B cell (primary cell): ENCODE results near the gene MRPL23. TPM values are rescaled to one million over a fixed set of nuclear protein-coding genes. Genes with fewer than 3 reads are reported as not detected.

Experiments used
- ATAC-seq: fragments of 200-7000 bp; cut with Tn5 transposase; one replicate; pipeline ENCODE4 v1.10.0; 2021; ENCODE audit warnings: low read depth, mild to moderate bottlenecking, moderate number of reproducible peaks, moderate library complexity
- CTCF ChIA-PET: fragments of 350-600 bp; sonication (Branson Sonifier 250); formaldehyde crosslinking; loops from one replicate; lab custom pipeline; 2021; ENCODE audit warnings: antibody characterized with exemption, inconsistent platforms; lab: Charles Lee
- POLR2A ChIA-PET: fragments of 350-600 bp; sonication (Branson Sonifier 250); formaldehyde crosslinking; loops from one replicate; lab custom pipeline; 2021; ENCODE audit warnings: antibody characterized with exemption; lab: Charles Lee
- DNase-seq: peaks from one replicate; pipeline ENCODE4 v3.0.0; 2013
- H2AFZ ChIP-seq: 2 replicates; pipeline ENCODE4 v1.6.1; 2012; ENCODE audit warnings: mild to moderate bottlenecking, low read depth, low read length; ENCODE audit not compliant: insufficient read depth, poor library complexity, severe bottlenecking
- H3K27ac ChIP-seq, 2 donors: 1 replicate in 1 of 2; 2 replicates in 1 of 2; pipeline ENCODE4 v1.5.1; 2012 to 2013; ENCODE audit warnings: low read length in 2 of 2, mild to moderate bottlenecking in 2 of 2, moderate library complexity in 1 of 2
- H3K27me3 ChIP-seq, 4 experiments: fragments of 200-600 bp in 1 of 4; sonication (generic) in 1 of 4; replicated peaks in 1 of 4; 1 replicate in 2 of 4; 2 replicates in 2 of 4; pipeline versions ENCODE4 v1.6.1 to v1.7.0; 2013 to 2016; ENCODE audit warnings: low read length in 3 of 4, mild to moderate bottlenecking in 2 of 4, mixed read lengths in 1 of 4, moderate library complexity in 1 of 4; ENCODE audit not compliant: insufficient read depth in 4 of 4, control insufficient read depth in 3 of 4; ENCODE audit errors: control extremely low read depth in 1 of 4
- H3K36me3 ChIP-seq, 2 experiments: replicated peaks in 1 of 2; 1 replicate in 1 of 2; 2 replicates in 1 of 2; pipeline versions ENCODE4 v1.6.1 to v1.7.1; 2013; ENCODE audit warnings: low read length in 1 of 2; ENCODE audit not compliant: insufficient read depth in 2 of 2, control insufficient read depth in 1 of 2; ENCODE audit errors: control extremely low read depth in 1 of 2, extremely low read depth in 1 of 2
- H3K4me1 ChIP-seq, 2 donors: fragments of 200-600 bp in 1 of 2; sonication (generic) in 1 of 2; 1 replicate in 1 of 2; 2 replicates in 1 of 2; pipeline versions ENCODE4 v1.5.1 to v1.6.1; 2013 to 2017; ENCODE audit warnings: low read length in 2 of 2; ENCODE audit not compliant: control insufficient read depth in 2 of 2, insufficient read depth in 2 of 2
- H3K4me2 ChIP-seq: replicated peaks from 2 replicates; pipeline ENCODE3; 2012; ENCODE audit warnings: mild to moderate bottlenecking, low read depth, low read length; ENCODE audit not compliant: poor library complexity, severe bottlenecking
- H3K4me3 ChIP-seq, 5 experiments: fragments of 200-600 bp in 1 of 5; sonication (generic) in 1 of 5; 1 replicate in 3 of 5; 2 replicates in 2 of 5; pipeline versions ENCODE4 v1.5.1 to v1.7.0; 2011 to 2016; ENCODE audit warnings: low read length in 4 of 5, mild to moderate bottlenecking in 4 of 5, low read depth in 2 of 5, control low read depth in 1 of 5, moderate library complexity in 1 of 5; ENCODE audit not compliant: insufficient read depth in 1 of 5; ENCODE audit errors: control extremely low read depth in 1 of 5, extremely low read depth in 1 of 5
- H3K79me2 ChIP-seq: fragments of 200-600 bp; sonication (generic); one replicate; pipeline ENCODE4 v1.6.0; 2016; ENCODE audit warnings: low read length; ENCODE audit not compliant: control insufficient read depth, insufficient read depth
- H3K9ac ChIP-seq: fragments of 200-600 bp; sonication (generic); 2 replicates; pipeline ENCODE4 v1.6.1; 2017; ENCODE audit warnings: mild to moderate bottlenecking, low read length, moderate library complexity
- H3K9me3 ChIP-seq, 3 donors: one replicate each; pipeline versions ENCODE4 v1.6.1 to v1.7.1; 2013; ENCODE audit warnings: low read length in 2 of 3; ENCODE audit not compliant: control insufficient read depth in 2 of 3, insufficient read depth in 1 of 3; ENCODE audit errors: control extremely low read depth in 1 of 3
- H4K20me1 ChIP-seq: 2 replicates; pipeline ENCODE4 v1.6.0; 2012; ENCODE audit warnings: mild to moderate bottlenecking, low read length; ENCODE audit not compliant: insufficient read depth, control insufficient read depth, poor library complexity, severe bottlenecking
- H3K27ac Mint-ChIP-seq: one replicate; pipeline ENCODE4 v1.8.0; 2021; ENCODE audit warnings: mixed read lengths
- H3K27me3 Mint-ChIP-seq: one replicate; pipeline ENCODE4 v1.8.0; 2021; ENCODE audit warnings: mixed read lengths
- H3K4me1 Mint-ChIP-seq: one replicate; pipeline ENCODE4 v1.8.0; 2021; ENCODE audit warnings: mixed read lengths
- H3K4me3 Mint-ChIP-seq: one replicate; pipeline ENCODE4 v1.8.0; 2021; ENCODE audit warnings: mixed read lengths
- H3K9me3 Mint-ChIP-seq: one replicate; pipeline ENCODE4 v1.8.0; 2022; ENCODE audit warnings: mixed read lengths; ENCODE audit not compliant: insufficient read depth
- EZH2 ChIP-seq: IDR thresholded peaks from 2 replicates; pipeline ENCODE4 v1.6.1; 2012; ENCODE audit warnings: borderline replicate concordance, low read depth, mild to moderate bottlenecking, moderate library complexity, low read length; ENCODE audit not compliant: insufficient read depth, poor library complexity, severe bottlenecking
- WGBS: methylation state at CpG from one replicate; pipeline ENCODE4 v1.1.5; 2013; ENCODE audit warnings: missing lambda C conversion rate; ENCODE audit not compliant: insufficient coverage; 5-methylcytosine and 5-hydroxymethylcytosine counted together
- intact Hi-C: fragments of 100-400 bp; cut with micrococcal nuclease; formaldehyde crosslinking; loops from one replicate; pipeline ENCODE4 v1.10.0; 2022
- polyA plus RNA-seq: library from polyadenylated mRNA; depleted of rRNA; stranded (reverse); fragments of >200 nt; gene quantifications from 2 replicates; pipeline ENCODE4 v1.2.3, GENCODE V29; 2012
- total RNA-seq, 2 donors: library from RNA; stranded (reverse); fragments of 120-200 nt in 1 of 2; gene quantifications; 1 replicate in 1 of 2; 2 replicates in 1 of 2; pipeline versions ENCODE4 v1.2.3 to v1.2.4, GENCODE V29; 2013 to 2022
- TF ChIP-seq, protein P1 (sequence below): fragments of 200-600 bp; IDR thresholded peaks from one replicate; pipeline ENCODE4 v1.8.0; 2022; ENCODE audit warnings: antibody characterized with exemption, mild to moderate bottlenecking

Gene MRPL23
- total and polyA plus RNA-seq, 2 donors (not counting 1 experiment from before 2014, with no cell fraction given), result 47.8 to 63.2 TPM

DNA sequence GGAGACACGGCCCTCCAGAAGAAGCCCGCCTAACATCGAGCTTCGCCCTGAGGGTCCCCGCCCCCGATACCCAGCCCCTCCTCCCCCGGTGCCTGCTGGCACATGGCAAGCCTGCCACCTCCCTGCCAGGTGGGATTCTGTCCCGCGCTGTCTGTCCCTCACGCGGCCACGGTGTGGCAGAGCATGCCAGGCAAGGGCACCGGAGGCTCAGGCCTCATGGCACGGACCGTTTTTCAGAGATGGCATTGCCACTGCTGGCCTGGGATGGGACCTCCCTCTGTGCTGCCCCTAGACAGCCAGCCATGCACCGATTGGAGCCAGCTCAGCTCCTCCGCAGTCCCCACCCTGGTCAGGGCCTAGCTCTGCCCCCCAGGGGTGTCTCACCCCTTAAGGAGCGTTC, 19.4 kb downstream of the MRPL23 start:
- H3K27ac Mint-ChIP-seq, result no peak overlapping the region
- no peak overlapping the region for H3K4me3 Mint-ChIP-seq
- H3K79me2 ChIP-seq, result no peaks in the 10 kb centered on the region
- H3K27me3 Mint-ChIP-seq, result no peaks in the 10 kb centered on the region
- ChIA-PET POLR2A (no interaction called here), CTCF (no interaction called here)
- intact Hi-C loops, result no loop called here
- H3K4me1 ChIP-seq, result no peaks in the 10 kb centered on the region
- H2AFZ ChIP-seq, result no peak overlapping the region
- no peaks in the 10 kb centered on the region for H3K4me1 Mint-ChIP-seq
- H3K27me3 ChIP-seq, result no peaks in the 10 kb centered on the region
- H4K20me1 ChIP-seq, result no peaks in the 10 kb centered on the region
- no CpG with 5 or more reads among the region's 18 CpGs for WGBS
- H3K27ac ChIP-seq, result no peak overlapping the region
- TF ChIP-seq, protein P1, sequence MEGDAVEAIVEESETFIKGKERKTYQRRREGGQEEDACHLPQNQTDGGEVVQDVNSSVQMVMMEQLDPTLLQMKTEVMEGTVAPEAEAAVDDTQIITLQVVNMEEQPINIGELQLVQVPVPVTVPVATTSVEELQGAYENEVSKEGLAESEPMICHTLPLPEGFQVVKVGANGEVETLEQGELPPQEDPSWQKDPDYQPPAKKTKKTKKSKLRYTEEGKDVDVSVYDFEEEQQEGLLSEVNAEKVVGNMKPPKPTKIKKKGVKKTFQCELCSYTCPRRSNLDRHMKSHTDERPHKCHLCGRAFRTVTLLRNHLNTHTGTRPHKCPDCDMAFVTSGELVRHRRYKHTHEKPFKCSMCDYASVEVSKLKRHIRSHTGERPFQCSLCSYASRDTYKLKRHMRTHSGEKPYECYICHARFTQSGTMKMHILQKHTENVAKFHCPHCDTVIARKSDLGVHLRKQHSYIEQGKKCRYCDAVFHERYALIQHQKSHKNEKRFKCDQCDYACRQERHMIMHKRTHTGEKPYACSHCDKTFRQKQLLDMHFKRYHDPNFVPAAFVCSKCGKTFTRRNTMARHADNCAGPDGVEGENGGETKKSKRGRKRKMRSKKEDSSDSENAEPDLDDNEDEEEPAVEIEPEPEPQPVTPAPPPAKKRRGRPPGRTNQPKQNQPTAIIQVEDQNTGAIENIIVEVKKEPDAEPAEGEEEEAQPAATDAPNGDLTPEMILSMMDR, result no peak
- no peak for TF ChIP-seq EZH2
- H3K9me3 Mint-ChIP-seq, result no peaks in the 10 kb centered on the region
- H3K36me3 ChIP-seq, result no peaks in the 10 kb centered on the region
- H3K4me3 ChIP-seq, result no peak overlapping the region
- DNase-seq (no peak), ATAC-seq (no peak)
- no peak overlapping the region for H3K9ac ChIP-seq
- H3K9me3 ChIP-seq, result no peaks in the 10 kb centered on the region
- H3K4me2 ChIP-seq, result no peak overlapping the region

DNA sequence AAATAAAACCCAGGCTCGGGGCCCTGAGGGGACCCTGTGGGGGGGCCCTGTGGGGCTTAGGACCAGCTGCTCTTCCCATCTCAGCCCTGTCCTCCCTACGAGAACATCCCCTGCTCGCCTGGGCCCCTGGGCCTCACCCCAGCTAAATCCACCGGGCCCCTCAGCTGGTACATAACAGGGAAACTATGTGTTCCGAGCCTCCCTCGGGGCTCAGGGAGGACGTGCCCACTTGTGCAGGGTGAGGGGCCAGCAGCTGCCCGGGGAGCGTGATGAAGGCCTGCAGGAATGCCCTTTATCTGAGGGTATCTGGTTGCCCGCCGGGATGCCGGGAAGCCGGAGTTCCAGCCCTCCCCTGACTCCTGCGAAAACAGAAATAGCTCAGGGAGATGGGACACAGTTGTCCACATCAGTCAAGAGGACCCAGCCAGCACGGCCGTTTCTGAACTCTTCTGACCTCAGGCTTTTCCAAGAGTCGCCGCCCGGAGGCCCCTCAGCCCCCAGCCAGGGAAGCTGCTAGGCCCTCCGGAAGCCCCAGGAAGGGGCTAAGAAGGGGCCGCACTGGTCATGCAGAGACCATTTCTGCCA, 20.6 kb downstream of the MRPL23 start:
- Histone ChIP-seq H3K4me1 (no peaks in the 10 kb centered on the region), H3K79me2 (no peaks in the 10 kb centered on the region), H3K36me3 (no peaks in the 10 kb centered on the region), H3K9ac (no peak overlapping the region), H2AFZ (no peak overlapping the region), H3K4me2 (no peak overlapping the region), H3K9me3 (no peaks in the 10 kb centered on the region), H3K27ac (no peak overlapping the region), H4K20me1 (no peaks in the 10 kb centered on the region), H3K27me3 (no peaks in the 10 kb centered on the region), H3K4me3 (no peak overlapping the region)
- ChIA-PET POLR2A (no interaction called here), CTCF (interaction anchor here (0.9 kb wide), 1 partner anchor 14 kb away, joined by 3 read pairs; no protein-coding TSS in a partner anchor)
- Mint-ChIP-seq H3K9me3 (no peaks in the 10 kb centered on the region), H3K27ac (no peak overlapping the region), H3K4me1 (no peaks in the 10 kb centered on the region), H3K4me3 (no peak overlapping the region), H3K27me3 (no peaks in the 10 kb centered on the region)
- DNase-seq, result no peak
- WGBS, result no CpG with 5 or more reads among the region's 21 CpGs
- intact Hi-C loops, result no loop called here
- TF ChIP-seq, protein P1, result no peak
- no peak for ATAC-seq
